Lower leg skin (tissue), 4 donors: ENCODE measurements around the gene SOX11. TPM values are rescaled to one million over a fixed set of nuclear protein-coding genes. Genes with fewer than 3 reads are reported as not detected.

Source experiments
- DNase-seq, 2 donors: peaks; one replicate each; pipeline ENCODE4 v3.0.0-alpha.2; 2019; ENCODE audit warnings: low spot score in 2 of 2
- H3K4me3 ChIP-seq: fragments of 200-600 bp; sonication (generic); 2 replicates; pipeline ENCODE4 v1.5.1; 2017; ENCODE audit warnings: mild to moderate bottlenecking, low read depth; ENCODE audit not compliant: poor library complexity, severe bottlenecking
- CTCF ChIP-seq, 3 donors: fragments of 450-650 bp; IDR thresholded peaks; one replicate each; pipeline ENCODE4 v1.5.1; 2016; ENCODE audit warnings: antibody characterized with exemption in 3 of 3, mild to moderate bottlenecking in 3 of 3, moderate library complexity in 2 of 3
- POLR2A ChIP-seq, 2 donors: fragments of 450-650 bp; IDR thresholded peaks; one replicate each; pipeline ENCODE4 v1.6.1; 2016 to 2017; ENCODE audit warnings: antibody characterized with exemption in 2 of 2, mild to moderate bottlenecking in 1 of 2, moderate library complexity in 1 of 2
- WGBS, 2 donors: methylation state at CpG; one replicate each; pipeline ENCODE4 v1.1.5; 2018; 5-methylcytosine and 5-hydroxymethylcytosine counted together
- intact Hi-C: fragments of 100-400 bp; cut with DNase I; formaldehyde crosslinking; loops from one replicate; pipeline ENCODE4 v1.15.0; 2023; ENCODE audit warnings: low total_unique reads
- total RNA-seq, 4 donors: library from RNA; depleted of rRNA; stranded (reverse); fragments of >200 nt; gene quantifications; one replicate each; pipeline ENCODE4 v1.1.0, GENCODE V29; 2016

SOX11 gene
- total RNA-seq, 4 donors from 2014 or later = 0.03 to 0.21 TPM; not detected in 2

GRCh38 chr2:5736886-5737285 lies 44.7 kb downstream of the SOX11 start:
- WGBS, 2 donors = 64 to 76% methylated on average over 2 of the region's 2 CpGs
- no peak for DNase-seq
- intact Hi-C loops = no loop called here
- H3K4me3 ChIP-seq = no peak overlapping the region
- no peak for TF ChIP-seq CTCF (IDR thresholded peaks at IDR 0.05)
- no peak for TF ChIP-seq POLR2A (IDR thresholded peaks at IDR 0.05)

GRCh38 chr2:5740053-5740452 lies 47.9 kb downstream of the SOX11 start:
- 34 to 39% methylated on average over 5 of the region's 5 CpGs for WGBS, 2 donors
- no peak for DNase-seq
- intact Hi-C loops = no loop called here
- no peak for TF ChIP-seq POLR2A (IDR thresholded peaks at IDR 0.05)
- no peak for TF ChIP-seq CTCF (IDR thresholded peaks at IDR 0.05)
- H3K4me3 ChIP-seq = no peak overlapping the region

- TF ChIP-seq POLR2A (IDR thresholded peaks at IDR 0.05) (no peak), CTCF (IDR thresholded peaks at IDR 0.05) (no peak)
- intact Hi-C loops = no loop called here
- WGBS, 2 donors = 64 to 72% methylated on average over 6 of the region's 6 CpGs
- DNase-seq = no peak
- H3K4me3 ChIP-seq = no peak overlapping the region
Measured at GRCh38 chr2:5740817-5741216, 48.6 kb downstream of the SOX11 start.

- 74 to 78% methylated on average over 5 of the region's 5 CpGs for WGBS, 2 donors
- intact Hi-C loops = no loop called here
- TF ChIP-seq CTCF (IDR thresholded peaks at IDR 0.05) = no peak
- TF ChIP-seq POLR2A (IDR thresholded peaks at IDR 0.05) = no peak
- H3K4me3 ChIP-seq = no peak overlapping the region
- no peak for DNase-seq
Measured at GRCh38 chr2:5741242-5741641, 49.1 kb downstream of the SOX11 start.

GRCh38 chr2:5742126-5742525 lies 49.9 kb downstream of the SOX11 start:
- TF ChIP-seq POLR2A (IDR thresholded peaks at IDR 0.05) = no peak
- no peak for TF ChIP-seq CTCF (IDR thresholded peaks at IDR 0.05)
- WGBS, 2 donors = 25 to 36% methylated on average over 6 of the region's 6 CpGs
- H3K4me3 ChIP-seq = no peak overlapping the region
- DNase-seq = no peak
- intact Hi-C loops = no loop called here

- DNase-seq = no peak
- H3K4me3 ChIP-seq = no peak overlapping the region
- WGBS, 2 donors = 93 to 96% methylated on average over 2 of the region's 2 CpGs
- TF ChIP-seq CTCF (IDR thresholded peaks at IDR 0.05) (no peak), POLR2A (IDR thresholded peaks at IDR 0.05) (no peak)
- intact Hi-C loops = no loop called here
Measured at GRCh38 chr2:5748391-5748790, 56.2 kb downstream of the SOX11 start.
